Esophagus (tissue), 2 donors: ENCODE data around the gene HIVEP1. TPM values are rescaled to one million over a fixed set of nuclear protein-coding genes. Genes with fewer than 3 reads are reported as not detected.

ENCODE experiments used
- H3K27ac ChIP-seq, 2 donors: one replicate each; pipeline ENCODE4 v1.5.1; 2013; ENCODE audit warnings: low read depth in 2 of 2, mild to moderate bottlenecking in 2 of 2, inconsistent platforms in 1 of 2, low read length in 1 of 2, moderate library complexity in 1 of 2
- H3K27me3 ChIP-seq, 2 donors: one replicate each; pipeline ENCODE4 v1.6.1; 2013; ENCODE audit warnings: low read length in 2 of 2, control low read depth in 1 of 2, mild to moderate bottlenecking in 1 of 2; ENCODE audit not compliant: insufficient read depth in 2 of 2, control insufficient read depth in 1 of 2
- H3K36me3 ChIP-seq, 2 donors: one replicate each; pipeline ENCODE4 v1.6.1; 2013; ENCODE audit warnings: low read length in 1 of 2; ENCODE audit not compliant: control insufficient read depth in 2 of 2, insufficient read depth in 2 of 2
- H3K4me1 ChIP-seq, 2 donors: one replicate each; pipeline ENCODE4 v1.6.1; 2013; ENCODE audit warnings: low read length in 1 of 2; ENCODE audit not compliant: control insufficient read depth in 2 of 2, insufficient read depth in 2 of 2
- H3K4me3 ChIP-seq, 2 donors: one replicate each; pipeline ENCODE4 v1.5.1; 2013; ENCODE audit warnings: low read length in 2 of 2, mild to moderate bottlenecking in 2 of 2, low read depth in 1 of 2, moderate library complexity in 1 of 2
- H3K9me3 ChIP-seq, 2 donors: one replicate each; pipeline ENCODE4 v1.6.1; 2013; ENCODE audit warnings: mild to moderate bottlenecking in 2 of 2, low read depth in 1 of 2, low read length in 1 of 2, moderate library complexity in 1 of 2; ENCODE audit not compliant: control insufficient read depth in 2 of 2, insufficient read depth in 1 of 2
- WGBS, 2 donors: extraction: QIAGEN DNeasy Blood & Tissue Kit; methylation state at CpG; one replicate each; pipeline ENCODE4 v1.1.7; 2013; 5-methylcytosine and 5-hydroxymethylcytosine counted together
- polyA plus RNA-seq, 2 donors: library from polyadenylated mRNA; stranded (reverse); fragments of 200-250 nt; gene quantifications; one replicate each; pipeline ENCODE4 v1.2.3, GENCODE V29; 2013
- donor health status: healthy with polysubstance abuse.
- donor health status: Bipolar disorder and iron deficiency.

Gene HIVEP1
- 1 to 10 TPM; 4.0 to 7.8 TPM for polyA plus RNA-seq

GRCh38 chr6:12012038-12012557, at the start of gene HIVEP1:
TSS of gene HIVEP1 (plus strand) at chr6:12012312. CDS start at chr6:12015629, 3,317 bp downstream.
- Histone ChIP-seq H3K27ac (peak within 1 kb of the TSS; percentile 99 to 100), H3K4me3 (peak within 1 kb of the TSS; percentile 84 to 95), H3K36me3 (peaks cover 3% of the 10 kb centered on the region in 2 donors), H3K27me3 (no peaks in the 10 kb centered on the region), H3K4me1 (peaks cover 0 to 2% of the 10 kb centered on the region in 2 donors), H3K9me3 (no peaks in the 10 kb centered on the region)
- WGBS, 2 donors: 0 to 1% methylated on average over 44 to 78 of the region's 78 CpGs

- peaks cover 0 to 3% of the 10 kb centered on the region in 2 donors for H3K4me1 ChIP-seq
- WGBS, 2 donors: 93 to 95% methylated on average over 3 of the region's 3 CpGs
- no peaks in the 10 kb centered on the region for H3K9me3 ChIP-seq
- H3K27me3 ChIP-seq: no peaks in the 10 kb centered on the region
- H3K4me3 ChIP-seq: no peak overlapping the region
- H3K27ac ChIP-seq: no peak overlapping the region
- H3K36me3 ChIP-seq: no peaks in the 10 kb centered on the region
Observed at GRCh38 chr6:11963756-11964500, 48.2 kb upstream of the HIVEP1 start.

DNA sequence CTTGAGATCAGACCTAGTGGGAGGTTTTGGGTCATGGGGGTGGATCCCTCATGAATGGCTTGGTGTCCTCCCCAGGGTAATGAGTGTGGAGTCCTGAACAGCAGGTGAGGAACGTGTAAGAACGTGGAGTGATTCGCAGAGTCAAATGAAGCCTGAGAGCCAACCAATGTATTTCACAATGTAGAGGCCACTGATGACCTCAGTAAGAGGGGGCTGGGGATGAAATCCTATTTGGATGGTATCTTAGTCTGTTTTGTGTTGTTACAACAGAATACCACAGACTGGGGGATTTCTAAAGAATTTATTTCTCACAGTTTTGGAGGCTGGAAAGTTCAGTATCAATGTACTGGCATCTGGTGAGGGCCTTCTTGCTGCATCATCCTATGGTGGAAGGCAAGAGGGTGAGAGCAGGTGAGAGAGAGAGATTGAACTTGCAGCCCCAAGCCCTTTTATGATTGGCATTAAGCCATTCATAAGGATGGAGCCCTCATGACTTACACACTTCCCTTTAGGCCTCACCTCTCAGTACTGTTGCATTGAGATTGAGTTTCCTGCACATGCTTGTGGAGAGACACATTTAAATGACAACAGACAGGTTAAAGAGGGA, 47.3 kb upstream of the HIVEP1 start:
- Histone ChIP-seq H3K4me3 (no peak overlapping the region), H3K27ac (no peak overlapping the region), H3K36me3 (no peaks in the 10 kb centered on the region), H3K9me3 (no peaks in the 10 kb centered on the region), H3K27me3 (no peaks in the 10 kb centered on the region), H3K4me1 (peaks cover 0 to 3% of the 10 kb centered on the region in 2 donors)
- WGBS, 2 donors: 91 to 100% methylated on average over 3 of the region's 3 CpGs

GRCh38 chr6:11965499-11965898, 46.6 kb upstream of the HIVEP1 start:
- peaks cover 0 to 3% of the 10 kb centered on the region in 2 donors for H3K4me1 ChIP-seq
- WGBS, 2 donors: 88 to 97% methylated on average over 2 of the region's 2 CpGs
- H3K9me3 ChIP-seq: no peaks in the 10 kb centered on the region
- no peaks in the 10 kb centered on the region for H3K36me3 ChIP-seq
- H3K4me3 ChIP-seq: no peak overlapping the region
- H3K27me3 ChIP-seq: no peaks in the 10 kb centered on the region
- no peak overlapping the region for H3K27ac ChIP-seq

- Histone ChIP-seq H3K36me3 (no peaks in the 10 kb centered on the region), H3K4me1 (peaks cover 0 to 3% of the 10 kb centered on the region in 2 donors), H3K27ac (no peak overlapping the region), H3K9me3 (no peaks in the 10 kb centered on the region), H3K27me3 (no peaks in the 10 kb centered on the region), H3K4me3 (no peak overlapping the region)
- 72 to 76% methylated on average over 3 of the region's 3 CpGs for WGBS, 2 donors
Observed at GRCh38 chr6:11968241-11968806, 43.8 kb upstream of the HIVEP1 start.

- Histone ChIP-seq H3K27me3 (no peaks in the 10 kb centered on the region), H3K9me3 (no peaks in the 10 kb centered on the region), H3K36me3 (no peaks in the 10 kb centered on the region), H3K4me1 (peaks cover 0 to 3% of the 10 kb centered on the region in 2 donors), H3K4me3 (no peak overlapping the region), H3K27ac (no peak overlapping the region)
- WGBS, 2 donors: 44 to 49% methylated on average over 2 of the region's 2 CpGs
Observed at GRCh38 chr6:11969092-11969491, 43.0 kb upstream of the HIVEP1 start.

DNA sequence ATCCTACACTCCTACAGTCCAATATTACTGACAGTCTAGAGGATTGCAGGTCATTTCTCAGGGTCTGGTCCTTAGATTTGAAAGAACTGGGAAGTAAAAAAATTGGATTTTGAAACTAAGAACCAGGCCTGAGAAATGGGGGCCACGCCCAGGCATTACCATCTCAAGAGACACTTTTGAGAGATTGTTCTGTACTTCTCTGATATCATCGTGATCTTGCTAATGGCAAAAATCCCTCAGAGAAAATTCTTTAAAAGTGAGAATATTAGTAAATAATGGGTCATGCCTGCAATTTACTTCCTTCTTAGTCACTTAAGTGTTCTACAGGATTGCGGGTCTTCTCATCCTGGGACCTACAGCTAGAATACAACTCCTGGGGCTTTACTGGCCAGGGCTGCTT, 42.0 kb upstream of the HIVEP1 start:
- H3K4me3 ChIP-seq: no peak overlapping the region
- no peaks in the 10 kb centered on the region for H3K9me3 ChIP-seq
- no peak overlapping the region for H3K27ac ChIP-seq
- H3K27me3 ChIP-seq: no peaks in the 10 kb centered on the region
- no peaks in the 10 kb centered on the region for H3K36me3 ChIP-seq
- peaks cover 0 to 3% of the 10 kb centered on the region in 2 donors for H3K4me1 ChIP-seq
- 91 to 94% methylated on average over 3 of the region's 3 CpGs for WGBS, 2 donors

- 76 to 80% methylated on average over 2 of the region's 2 CpGs for WGBS, 2 donors
- Histone ChIP-seq H3K4me1 (peaks cover 0 to 5% of the 10 kb centered on the region in 2 donors), H3K4me3 (no peak overlapping the region), H3K9me3 (no peaks in the 10 kb centered on the region), H3K36me3 (no peaks in the 10 kb centered on the region), H3K27me3 (no peaks in the 10 kb centered on the region), H3K27ac (no peak overlapping the region)
Observed at GRCh38 chr6:11971154-11971553, 41.0 kb upstream of the HIVEP1 start.

DNA sequence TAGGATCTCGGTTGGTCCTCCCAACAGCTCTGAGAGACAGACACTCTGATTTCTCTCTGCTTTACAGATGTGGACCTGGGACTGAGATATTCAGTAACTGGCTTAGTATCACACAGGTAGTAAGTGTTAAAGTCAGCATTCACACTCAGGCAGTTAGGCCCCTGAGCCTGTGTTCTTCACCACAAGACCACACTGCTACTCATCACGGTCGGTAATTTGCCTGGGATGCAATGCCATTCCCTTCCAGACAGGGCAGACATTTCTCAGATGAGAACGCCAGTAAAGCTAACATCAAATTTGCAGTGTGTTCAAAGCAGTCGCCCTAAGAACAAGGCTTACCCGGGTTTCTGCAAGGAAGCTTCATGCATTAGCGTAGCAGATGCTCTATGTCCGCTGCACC, 39.8 kb upstream of the HIVEP1 start:
- Histone ChIP-seq H3K36me3 (no peaks in the 10 kb centered on the region), H3K9me3 (no peaks in the 10 kb centered on the region), H3K4me1 (peaks cover 0 to 5% of the 10 kb centered on the region in 2 donors), H3K4me3 (no peak overlapping the region), H3K27me3 (no peaks in the 10 kb centered on the region), H3K27ac (no peak overlapping the region)
- WGBS, 2 donors: 93 to 94% methylated on average over 8 of the region's 8 CpGs
